CD14-positive monocyte (primary cell): Measurements from ENCODE around the gene RTL10. TPM values are rescaled to one million over a fixed set of nuclear protein-coding genes. Genes with fewer than 3 reads are reported as not detected.

Experiments used
- DNase-seq, 3 donors: peaks; one replicate each; pipeline ENCODE4 v3.0.0-alpha.2; 2011 to 2022
- H2AFZ ChIP-seq: 2 replicates; pipeline ENCODE4 v1.6.0; 2012; ENCODE audit warnings: mild to moderate bottlenecking, low read depth, low read length, inconsistent platforms; ENCODE audit not compliant: insufficient read depth, poor library complexity, severe bottlenecking
- H3K27ac ChIP-seq, 2 donors: 1 replicate in 1 of 2; 2 replicates in 1 of 2; pipeline ENCODE4 v1.5.1; 2012 to 2013; ENCODE audit warnings: low read length in 2 of 2, control low read depth in 1 of 2, inconsistent platforms in 1 of 2, low read depth in 1 of 2, mild to moderate bottlenecking in 1 of 2
- H3K27me3 ChIP-seq, 2 donors: one replicate each; pipeline versions ENCODE4 v1.6.0 to v1.6.1; 2011 to 2013; ENCODE audit warnings: low read length in 2 of 2; ENCODE audit not compliant: control insufficient read depth in 2 of 2, insufficient read depth in 2 of 2
- H3K36me3 ChIP-seq, 2 donors: replicated peaks in 1 of 2; 1 replicate in 1 of 2; 2 replicates in 1 of 2; pipeline versions ENCODE4 v1.5.1 to v1.6.1; 2012 to 2013; ENCODE audit warnings: low read length in 2 of 2, control low read depth in 1 of 2, inconsistent platforms in 1 of 2, mild to moderate bottlenecking in 1 of 2; ENCODE audit not compliant: insufficient read depth in 2 of 2, control insufficient read depth in 1 of 2
- H3K4me1 ChIP-seq, 2 donors: 1 replicate in 1 of 2; 2 replicates in 1 of 2; pipeline versions ENCODE4 v1.5.1 to v1.6.1; 2012 to 2013; ENCODE audit warnings: low read length in 2 of 2, control low read depth in 1 of 2, inconsistent platforms in 1 of 2, mild to moderate bottlenecking in 1 of 2, moderate library complexity in 1 of 2; ENCODE audit not compliant: insufficient read depth in 2 of 2, control insufficient read depth in 1 of 2
- H3K4me2 ChIP-seq: replicated peaks from 2 replicates; pipeline ENCODE3; 2012; ENCODE audit warnings: low read length, moderate library complexity, mild to moderate bottlenecking; ENCODE audit not compliant: poor library complexity, severe bottlenecking; ENCODE audit errors: extremely low read depth
- H3K4me3 ChIP-seq, 3 experiments: fragments of 200-600 bp in 1 of 3; sonication (generic) in 1 of 3; replicated peaks in 1 of 3; 1 replicate in 2 of 3; 2 replicates in 1 of 3; pipeline ENCODE4 v1.5.1; 2011 to 2013; ENCODE audit warnings: low read length in 3 of 3, mild to moderate bottlenecking in 3 of 3, control low read depth in 2 of 3, low read depth in 2 of 3, inconsistent platforms in 1 of 3, moderate library complexity in 1 of 3
- H3K79me2 ChIP-seq: 2 replicates; pipeline ENCODE4 v1.6.0; 2012; ENCODE audit warnings: mild to moderate bottlenecking, control low read depth, inconsistent platforms, low read length, moderate library complexity; ENCODE audit not compliant: insufficient read depth
- H3K9ac ChIP-seq: 2 replicates; pipeline ENCODE4 v1.6.0; 2017; ENCODE audit warnings: low read length, mild to moderate bottlenecking; ENCODE audit not compliant: insufficient read depth, poor library complexity, severe bottlenecking
- H3K9me3 ChIP-seq, 2 donors: replicated peaks in 1 of 2; 1 replicate in 1 of 2; 2 replicates in 1 of 2; pipeline versions ENCODE4 v1.5.1 to v1.6.1; 2012 to 2013; ENCODE audit warnings: low read length in 2 of 2, control low read depth in 1 of 2; ENCODE audit not compliant: control insufficient read depth in 1 of 2, insufficient read depth in 1 of 2
- H4K20me1 ChIP-seq: 2 replicates; pipeline ENCODE4 v1.6.0; 2012; ENCODE audit warnings: mild to moderate bottlenecking, low read length, control low read depth, moderate library complexity; ENCODE audit not compliant: insufficient read depth
- H3K27ac Mint-ChIP-seq, 7 donors: one replicate each; pipeline ENCODE4 v1.8.0; 2020; ENCODE audit warnings: mild to moderate bottlenecking in 7 of 7, mixed read lengths in 7 of 7, moderate library complexity in 6 of 7, inconsistent platforms in 2 of 7
- H3K27me3 Mint-ChIP-seq, 3 donors: one replicate each; pipeline ENCODE4 v1.8.0; 2021 to 2022; ENCODE audit warnings: low read depth in 3 of 3, mild to moderate bottlenecking in 3 of 3, mixed read lengths in 3 of 3, moderate library complexity in 3 of 3, inconsistent platforms in 1 of 3
- H3K36me3 Mint-ChIP-seq, 2 donors: one replicate each; pipeline ENCODE4 v1.8.0; 2020; ENCODE audit warnings: mixed read lengths in 2 of 2, inconsistent platforms in 1 of 2, mild to moderate bottlenecking in 1 of 2
- H3K4me1 Mint-ChIP-seq: one replicate; pipeline ENCODE4 v1.8.0; 2020; ENCODE audit warnings: mild to moderate bottlenecking, mixed read lengths
- H3K4me3 Mint-ChIP-seq, 2 donors: one replicate each; pipeline ENCODE4 v1.8.0; 2020; ENCODE audit warnings: mild to moderate bottlenecking in 2 of 2, mixed read lengths in 2 of 2, moderate library complexity in 1 of 2
- H3K9me3 Mint-ChIP-seq, 7 donors: one replicate each; pipeline ENCODE4 v1.8.0; 2020 to 2022; ENCODE audit warnings: mixed read lengths in 7 of 7, mild to moderate bottlenecking in 6 of 7, moderate library complexity in 6 of 7, inconsistent platforms in 2 of 7
- CTCF ChIP-seq: fragments of 200-600 bp; IDR thresholded peaks from one replicate; pipeline ENCODE4 v1.8.0; 2022; ENCODE audit warnings: antibody characterized with exemption, mild to moderate bottlenecking
- WGBS: methylation state at CpG from one replicate; pipeline ENCODE4 v1.1.5; 2013; ENCODE audit warnings: missing lambda C conversion rate; ENCODE audit not compliant: insufficient coverage; 5-methylcytosine and 5-hydroxymethylcytosine counted together
- intact Hi-C, 2 donors: fragments of 100-400 bp; cut with micrococcal nuclease; formaldehyde crosslinking; loops; one replicate each; pipeline versions ENCODE4 v1.15.0 to v1.15.1; 2023
- polyA plus RNA-seq, 3 donors: library from polyadenylated mRNA; depleted of rRNA in 1 of 3; unstranded in 2 of 3; stranded (reverse) in 1 of 3; fragments of 300-500 nt in 2 of 3; fragments of >200 nt in 1 of 3; fragmentation: Illumina TruSeq in 2 of 3; gene quantifications; 1 replicate in 2 of 3; 2 replicates in 1 of 3; pipeline ENCODE4 v1.2.3, GENCODE V29; 2012 to 2021

Gene RTL10
- polyA plus RNA-seq, 3 donors: 1.4 to 6.5 (median 1.5) TPM

GRCh38 chr22:19841641-19842392 lies 12.9 kb downstream of the RTL10 start:
- intact Hi-C loops: no loop called here
- peaks cover 0 to under 1% (median 0%) of the 10 kb centered on the region in 7 donors for H3K9me3 Mint-ChIP-seq
- WGBS: 93% methylated on average over 4 of the region's 8 CpGs
- H2AFZ ChIP-seq: no peak overlapping the region
- H3K27me3 ChIP-seq: no peaks in the 10 kb centered on the region
- H3K4me2 ChIP-seq: no peak overlapping the region
- H3K36me3 Mint-ChIP-seq: no peaks in the 10 kb centered on the region
- H3K4me1 Mint-ChIP-seq: peaks cover 23% of the 10 kb centered on the region
- TF ChIP-seq CTCF: no peak
- H3K36me3 ChIP-seq: no peaks in the 10 kb centered on the region
- H3K27ac ChIP-seq: no peak overlapping the region
- H3K79me2 ChIP-seq: no peaks in the 10 kb centered on the region
- H3K4me3 ChIP-seq: no peak overlapping the region
- H3K4me1 ChIP-seq: peaks cover 18 to 22% of the 10 kb centered on the region in 2 donors
- H4K20me1 ChIP-seq: no peaks in the 10 kb centered on the region
- H3K4me3 Mint-ChIP-seq: no peak overlapping the region
- H3K27me3 Mint-ChIP-seq: peaks cover 1 to 4% (median 3%) of the 10 kb centered on the region in 3 donors
- H3K27ac Mint-ChIP-seq: peak overlapping the region in 1 of 7 donors; percentile 37
- no peaks in the 10 kb centered on the region for H3K9me3 ChIP-seq
- no peak for DNase-seq
- H3K9ac ChIP-seq: no peak overlapping the region

GRCh38 chr22:19840955-19841640 lies 13.6 kb downstream of the RTL10 start:
- H3K4me2 ChIP-seq: no peak overlapping the region
- no peaks in the 10 kb centered on the region for H4K20me1 ChIP-seq
- H3K4me3 Mint-ChIP-seq: no peak overlapping the region
- no peak for DNase-seq
- H2AFZ ChIP-seq: no peak overlapping the region
- no peaks in the 10 kb centered on the region for H3K79me2 ChIP-seq
- intact Hi-C loops: no loop called here
- H3K9ac ChIP-seq: no peak overlapping the region
- no peak overlapping the region for H3K4me3 ChIP-seq
- H3K27ac ChIP-seq: no peak overlapping the region
- no peaks in the 10 kb centered on the region for H3K9me3 ChIP-seq
- H3K4me1 Mint-ChIP-seq: peaks cover 23% of the 10 kb centered on the region
- TF ChIP-seq CTCF: no peak
- peaks cover 18 to 22% of the 10 kb centered on the region in 2 donors for H3K4me1 ChIP-seq
- H3K9me3 Mint-ChIP-seq: no peaks in the 10 kb centered on the region
- H3K36me3 ChIP-seq: no peaks in the 10 kb centered on the region
- no peaks in the 10 kb centered on the region for H3K27me3 ChIP-seq
- no peaks in the 10 kb centered on the region for H3K36me3 Mint-ChIP-seq
- peak overlapping the region in 1 of 7 donors; percentile 37 for H3K27ac Mint-ChIP-seq
- no CpG with 5 or more reads among the region's 6 CpGs for WGBS
- H3K27me3 Mint-ChIP-seq: peaks cover 1 to 4% (median 3%) of the 10 kb centered on the region in 3 donors
